HG03575 (cell line): Measurements from ENCODE around the gene CFAP46.

Experiments used
- ATAC-seq: cut with Tn5 transposase; IDR thresholded peaks from one replicate; pipeline ENCODE4 v1.9.1; 2021; ENCODE audit not compliant: unreplicated experiment, insufficient number of reproducible peaks, low FRiP score; ENCODE audit errors: extremely low read depth

CFAP46 gene

GRCh38 chr10:132876993-132877431, 65.4 kb downstream of the CFAP46 start:
- ATAC-seq = no peak

- ATAC-seq = no peak
These were observed 66.1 kb downstream of the CFAP46 start for GRCh38 chr10:132876131-132876860.

- no peak for ATAC-seq
These were observed 66.9 kb downstream of the CFAP46 start for GRCh38 chr10:132875435-132875834.

- ATAC-seq = no peak
These were observed 69.0 kb downstream of the CFAP46 start for GRCh38 chr10:132873395-132873794.

GRCh38 chr10:132872658-132873057, 69.7 kb downstream of the CFAP46 start:
- ATAC-seq = no peak

GRCh38 chr10:132870426-132870825, 71.9 kb downstream of the CFAP46 start:
- ATAC-seq = no peak

- no peak for ATAC-seq
These were observed 72.7 kb downstream of the CFAP46 start for GRCh38 chr10:132869621-132870020.

- ATAC-seq = no peak
These were observed 73.4 kb downstream of the CFAP46 start for GRCh38 chr10:132868995-132869394.

- ATAC-seq = no peak
These were observed 74.3 kb downstream of the CFAP46 start for GRCh38 chr10:132867801-132868644.

GRCh38 chr10:132866601-132867381, 75.6 kb downstream of the CFAP46 start:
- no peak for ATAC-seq

GRCh38 chr10:132865851-132866600, 76.3 kb downstream of the CFAP46 start:
- no peak for ATAC-seq

GRCh38 chr10:132865171-132865631, 77.2 kb downstream of the CFAP46 start:
- ATAC-seq = no peak

- ATAC-seq = no peak
These were observed 79.6 kb downstream of the CFAP46 start for GRCh38 chr10:132862485-132863420.

- no peak for ATAC-seq
These were observed 80.4 kb downstream of the CFAP46 start for GRCh38 chr10:132861884-132862461.

GRCh38 chr10:132861116-132861691, 81.2 kb downstream of the CFAP46 start:
- ATAC-seq = no peak

- ATAC-seq = no peak
These were observed 81.8 kb downstream of the CFAP46 start for GRCh38 chr10:132860532-132860931.
